Adipose tissue (tissue), 3 donors: ENCODE measurements around the gene TPRN. TPM values are rescaled to one million over a fixed set of nuclear protein-coding genes. Genes with fewer than 3 reads are reported as not detected.
"Not testable (repeated sequence)": the region's sequence is repeated elsewhere in the genome, so short reads cannot be mapped to it uniquely, and the experiment has no call there.

Source experiments
- H3K27ac ChIP-seq: one replicate; pipeline ENCODE4 v1.5.1; 2013; ENCODE audit warnings: low read depth, low read length
- WGBS, 3 donors: extraction: QIAGEN DNeasy Blood & Tissue Kit; methylation state at CpG; one replicate each; pipeline ENCODE4 v1.1.7; 2013; 5-methylcytosine and 5-hydroxymethylcytosine counted together
- polyA plus RNA-seq, 3 donors: library from polyadenylated mRNA; stranded (reverse); fragments of 200-250 nt; gene quantifications; one replicate each; pipeline ENCODE4 v1.2.3, GENCODE V29; 2013
- donor health status: healthy with polysubstance abuse.
- donor health status: Bipolar disorder and iron deficiency.
- donor health status: healthy.

The TPRN gene, protein sequence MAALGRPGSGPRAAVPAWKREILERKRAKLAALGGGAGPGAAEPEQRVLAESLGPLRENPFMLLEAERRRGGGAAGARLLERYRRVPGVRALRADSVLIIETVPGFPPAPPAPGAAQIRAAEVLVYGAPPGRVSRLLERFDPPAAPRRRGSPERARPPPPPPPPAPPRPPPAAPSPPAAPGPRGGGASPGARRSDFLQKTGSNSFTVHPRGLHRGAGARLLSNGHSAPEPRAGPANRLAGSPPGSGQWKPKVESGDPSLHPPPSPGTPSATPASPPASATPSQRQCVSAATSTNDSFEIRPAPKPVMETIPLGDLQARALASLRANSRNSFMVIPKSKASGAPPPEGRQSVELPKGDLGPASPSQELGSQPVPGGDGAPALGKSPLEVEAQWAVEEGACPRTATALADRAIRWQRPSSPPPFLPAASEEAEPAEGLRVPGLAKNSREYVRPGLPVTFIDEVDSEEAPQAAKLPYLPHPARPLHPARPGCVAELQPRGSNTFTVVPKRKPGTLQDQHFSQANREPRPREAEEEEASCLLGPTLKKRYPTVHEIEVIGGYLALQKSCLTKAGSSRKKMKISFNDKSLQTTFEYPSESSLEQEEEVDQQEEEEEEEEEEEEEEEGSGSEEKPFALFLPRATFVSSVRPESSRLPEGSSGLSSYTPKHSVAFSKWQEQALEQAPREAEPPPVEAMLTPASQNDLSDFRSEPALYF
- polyA plus RNA-seq, result 10 to 100 TPM in 1 of 3 donors, 1 to 10 TPM in 2; 4.3 to 67.8 (median 4.5) TPM

DNA sequence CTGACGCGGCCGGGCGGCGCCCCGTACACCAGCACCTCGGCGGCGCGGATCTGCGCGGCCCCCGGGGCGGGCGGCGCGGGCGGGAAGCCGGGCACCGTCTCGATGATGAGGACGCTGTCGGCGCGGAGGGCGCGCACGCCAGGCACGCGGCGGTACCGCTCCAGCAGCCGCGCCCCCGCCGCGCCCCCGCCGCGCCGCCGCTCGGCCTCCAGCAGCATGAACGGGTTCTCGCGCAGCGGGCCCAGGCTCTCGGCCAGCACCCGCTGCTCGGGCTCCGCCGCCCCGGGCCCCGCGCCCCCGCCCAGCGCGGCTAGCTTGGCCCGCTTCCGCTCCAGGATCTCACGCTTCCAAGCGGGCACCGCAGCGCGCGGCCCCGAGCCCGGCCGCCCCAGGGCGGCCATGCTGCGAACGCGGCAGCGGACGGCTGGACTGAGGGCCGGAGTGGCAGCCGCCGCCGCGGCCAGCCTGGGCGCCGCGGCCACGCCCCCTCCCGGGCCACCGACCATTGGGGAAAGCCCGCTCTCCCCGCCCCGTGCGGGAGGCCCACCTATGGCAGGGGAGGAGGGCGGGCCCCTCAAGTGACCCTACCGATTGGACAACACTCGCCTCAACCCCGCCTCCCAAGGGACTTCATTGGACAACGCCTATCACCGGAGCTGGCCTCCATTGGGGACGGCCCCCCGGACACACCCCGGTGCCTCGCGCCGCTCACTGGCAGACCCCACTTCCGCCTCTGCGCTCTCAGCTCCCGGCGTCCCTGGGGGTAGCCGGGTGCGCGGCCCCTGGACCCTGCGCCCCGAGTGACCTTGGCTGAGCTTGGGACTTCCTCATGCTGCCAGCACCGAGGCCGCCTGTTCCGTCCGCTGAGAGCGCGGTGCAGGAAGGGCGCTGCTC is at the start of gene TPRN:
Gene TPRN (minus strand): TSS at position 431 of the 894 bp plus-strand sequence. CDS start 30 bp downstream, at position 401.
- no peak within 1 kb of the TSS for H3K27ac ChIP-seq
- 0 to 1% (median 0%) methylated on average over 68 to 114 of the region's 118 CpGs for WGBS, 3 donors

DNA sequence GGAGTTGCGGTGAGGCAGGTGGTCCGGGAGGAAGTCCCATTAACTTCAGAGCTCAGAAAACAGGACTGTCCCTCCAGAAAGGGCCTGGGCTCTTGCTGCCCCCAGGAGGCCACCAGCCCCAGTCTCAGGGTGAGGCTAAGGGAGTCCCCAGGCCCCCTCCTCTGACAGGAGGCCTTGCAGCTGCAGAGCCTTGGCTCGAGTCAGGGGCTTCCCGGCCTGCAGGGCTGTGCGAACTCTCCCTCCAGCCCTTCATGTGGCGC is 47.3 kb upstream of the TPRN start:
- 83 to 93% (median 88%) methylated on average over 6 of the region's 6 CpGs for WGBS, 3 donors
- H3K27ac ChIP-seq, result no peak overlapping the region

DNA sequence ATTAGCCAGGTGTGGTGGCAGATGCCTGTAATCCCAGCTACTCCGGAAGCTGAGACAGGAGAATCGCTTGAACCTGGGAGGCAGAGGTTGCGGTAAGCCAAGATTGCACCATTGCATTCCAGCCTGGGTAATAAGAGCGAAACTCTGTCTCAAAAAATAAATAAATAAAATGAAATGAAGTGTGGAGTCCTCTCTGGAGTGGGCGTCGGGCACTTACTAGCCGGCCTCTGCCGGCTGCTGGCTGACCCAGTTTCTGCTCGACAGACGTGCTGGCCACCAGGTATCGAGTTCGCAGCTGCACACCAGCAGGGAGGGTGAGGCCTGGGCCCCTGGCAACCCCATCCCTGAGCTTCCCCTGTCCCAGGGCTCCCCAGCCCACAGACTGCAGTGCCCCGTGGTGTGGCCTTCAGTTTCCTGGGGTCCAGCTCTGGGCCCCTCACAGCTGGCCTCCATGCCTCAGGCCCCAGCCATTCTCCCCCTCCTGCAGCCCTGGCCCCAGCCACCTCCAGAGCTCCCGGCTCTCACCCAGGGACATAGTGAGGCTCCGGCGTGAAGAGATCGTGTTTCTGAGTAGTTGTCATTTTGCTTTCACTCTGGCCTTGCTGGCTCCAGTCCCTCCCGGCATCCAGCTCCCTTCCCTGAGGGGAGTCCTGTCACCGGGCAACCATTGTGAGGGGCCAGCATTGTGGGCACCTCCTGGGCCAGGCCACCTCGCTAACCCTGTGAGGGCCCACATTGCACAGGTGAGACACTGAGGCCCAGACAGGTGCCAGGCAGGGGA is 46.8 kb upstream of the TPRN start:
- 75 to 84% (median 77%) methylated on average over 20 of the region's 20 CpGs for WGBS, 3 donors
- H3K27ac ChIP-seq, result no peak overlapping the region

DNA sequence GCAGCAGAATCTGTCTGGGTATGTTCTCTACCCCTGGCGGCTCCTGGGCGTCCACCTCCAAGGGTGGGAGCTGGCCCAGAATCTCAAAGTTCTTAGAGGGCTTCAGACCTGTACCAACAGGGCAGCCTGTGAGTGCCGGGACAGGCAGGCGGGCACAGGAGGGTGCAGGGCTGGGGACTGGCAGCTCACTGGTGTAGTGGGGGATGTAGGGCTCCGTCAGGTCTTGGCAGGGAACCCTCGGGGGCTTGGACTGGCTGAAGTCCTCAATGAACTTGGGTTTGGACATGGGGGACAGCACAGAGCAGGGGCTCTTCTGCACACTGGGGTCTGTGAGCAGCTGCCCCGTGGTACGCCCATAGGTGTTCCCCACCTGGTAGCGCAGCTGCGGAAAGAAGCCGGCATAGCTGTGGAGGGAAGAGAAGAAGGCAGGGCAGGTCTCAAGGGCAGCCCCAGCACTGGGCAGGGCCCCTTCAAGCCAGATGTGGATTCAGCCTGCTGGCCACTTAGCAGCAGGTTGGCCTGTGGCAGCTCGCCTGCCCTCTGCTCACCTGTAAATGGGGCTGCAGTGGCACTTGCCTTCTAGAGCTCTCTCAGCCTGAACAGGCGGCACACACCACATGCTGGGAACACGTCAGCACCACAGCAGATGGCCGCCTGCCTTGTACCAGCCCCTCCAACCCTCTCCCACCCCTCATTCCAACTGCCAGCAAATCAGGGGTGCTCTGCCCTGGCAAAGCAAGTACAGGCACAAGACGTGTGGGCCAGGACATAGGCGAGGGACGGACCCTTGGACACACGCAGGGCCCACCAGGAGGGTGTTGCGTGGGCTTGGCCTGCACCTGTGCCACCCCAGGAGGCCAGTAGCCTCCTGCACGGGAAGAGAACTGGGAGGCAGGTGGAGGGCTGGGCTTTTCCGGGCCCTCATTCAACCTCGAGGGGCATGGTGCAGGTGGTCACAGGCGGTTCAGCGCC is 45.2 kb upstream of the TPRN start:
- WGBS, 3 donors, result 88 to 92% (median 92%) methylated on average over 23 to 25 of the region's 25 CpGs
- H3K27ac ChIP-seq, result no peak overlapping the region

DNA sequence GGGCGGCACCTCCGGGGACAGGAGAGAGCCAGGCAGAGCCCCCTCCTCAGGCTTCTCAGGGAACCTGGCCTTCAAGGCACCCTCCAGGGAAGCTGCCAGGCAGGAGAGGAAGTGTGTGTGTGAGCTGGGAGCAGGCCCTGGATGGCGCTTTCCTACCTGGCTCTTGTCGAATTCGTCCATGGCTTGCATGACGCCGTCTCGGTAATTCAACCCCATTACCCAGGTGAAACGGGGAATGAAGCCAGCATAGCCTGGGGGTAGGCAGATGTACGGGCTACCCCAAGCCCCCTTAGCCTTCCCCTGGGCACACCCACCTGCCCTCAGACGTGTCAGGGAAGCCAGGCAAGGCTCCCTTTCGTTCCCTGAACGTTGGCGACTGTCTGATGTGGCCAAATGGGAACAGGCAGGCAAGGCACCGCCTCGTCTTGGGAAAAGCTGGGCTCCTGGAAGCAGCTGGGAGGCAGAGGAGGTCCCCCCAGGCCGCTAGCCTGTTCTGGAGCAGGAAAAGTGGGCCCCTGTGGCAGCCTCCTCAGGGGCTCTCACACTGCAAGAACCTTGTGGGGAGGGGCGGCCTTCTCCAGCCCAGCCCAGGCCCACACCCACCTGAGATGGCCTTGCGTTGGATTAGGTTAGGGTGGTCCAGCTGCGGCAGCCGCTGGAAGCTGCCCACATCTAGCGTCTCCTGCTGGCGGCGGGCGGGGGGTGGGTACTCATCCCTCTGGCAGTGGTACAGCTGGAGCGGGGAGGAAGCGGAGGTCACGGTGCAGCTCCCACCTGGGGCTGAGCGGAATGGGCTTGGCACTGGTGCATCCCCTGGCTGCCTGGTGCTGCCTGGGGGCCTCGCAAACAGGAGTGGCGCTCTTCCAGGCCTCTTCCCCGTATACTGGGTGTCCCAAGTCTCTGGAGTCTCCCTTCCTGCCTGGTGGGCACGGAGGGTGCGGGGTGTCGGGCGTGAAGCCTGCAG is 44.2 kb upstream of the TPRN start:
- H3K27ac ChIP-seq, result no peak overlapping the region
- WGBS, 3 donors, result 66 to 68% (median 67%) methylated on average over 33 to 36 of the region's 36 CpGs

DNA sequence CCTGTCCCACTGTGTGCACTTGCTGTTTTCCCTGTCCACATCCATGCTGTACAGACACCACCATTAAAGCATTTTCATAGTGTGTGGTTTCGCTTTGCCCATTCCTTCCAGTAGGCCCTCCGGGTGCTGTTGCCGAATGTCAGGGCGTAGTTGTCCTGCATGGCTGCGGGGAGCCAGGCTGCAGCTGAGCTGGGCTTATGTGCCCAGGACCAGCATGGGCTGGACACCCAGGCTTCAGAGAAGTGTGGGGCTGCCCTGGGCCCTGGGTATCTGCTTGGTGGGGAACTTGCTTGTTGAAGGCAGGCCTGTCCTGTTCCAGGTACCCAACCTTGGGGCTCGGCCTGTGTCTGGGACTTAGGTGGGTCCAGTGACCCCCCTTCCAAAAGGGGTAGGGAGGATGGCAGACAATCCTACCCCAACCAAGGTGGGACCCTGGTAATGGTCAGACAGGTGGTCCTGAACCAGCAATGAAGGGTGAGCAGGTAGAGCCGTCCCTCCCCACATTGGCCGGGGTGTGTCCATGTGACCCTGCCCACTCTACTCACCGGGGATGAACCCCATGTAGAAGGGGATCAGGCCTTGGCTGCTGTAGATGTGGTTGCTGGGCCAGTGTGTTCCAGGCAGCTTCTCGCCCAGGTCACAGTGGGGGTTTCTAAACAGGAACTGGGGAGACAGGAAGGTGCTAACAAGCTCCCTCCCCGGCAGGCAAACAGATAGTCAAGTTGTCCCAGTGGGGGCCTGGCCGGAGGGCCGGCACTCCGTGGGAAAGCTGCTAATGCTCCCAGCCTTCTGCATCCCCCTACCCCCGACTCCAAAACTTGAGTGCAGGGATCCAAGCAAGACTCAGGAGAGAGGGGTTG is 43.3 kb upstream of the TPRN start:
- 56 to 71% (median 68%) methylated on average over 15 of the region's 15 CpGs for WGBS, 3 donors
- H3K27ac ChIP-seq, result no peak overlapping the region

DNA sequence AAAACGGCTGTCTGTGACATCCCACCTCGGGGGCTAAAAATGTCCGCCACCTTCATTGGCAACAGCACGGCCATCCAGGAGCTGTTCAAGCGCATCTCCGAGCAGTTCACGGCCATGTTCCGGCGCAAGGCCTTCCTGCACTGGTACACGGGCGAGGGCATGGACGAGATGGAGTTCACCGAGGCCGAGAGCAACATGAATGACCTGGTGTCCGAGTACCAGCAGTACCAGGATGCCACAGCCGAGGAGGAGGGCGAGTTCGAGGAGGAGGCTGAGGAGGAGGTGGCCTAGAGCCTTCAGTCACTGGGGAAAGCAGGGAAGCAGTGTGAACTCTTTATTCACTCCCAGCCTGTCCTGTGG is 42.7 kb upstream of the TPRN start:
- WGBS, 3 donors, result 66 to 94% (median 91%) methylated on average over 15 to 18 of the region's 18 CpGs
- H3K27ac ChIP-seq, result not testable (repeated sequence)

DNA sequence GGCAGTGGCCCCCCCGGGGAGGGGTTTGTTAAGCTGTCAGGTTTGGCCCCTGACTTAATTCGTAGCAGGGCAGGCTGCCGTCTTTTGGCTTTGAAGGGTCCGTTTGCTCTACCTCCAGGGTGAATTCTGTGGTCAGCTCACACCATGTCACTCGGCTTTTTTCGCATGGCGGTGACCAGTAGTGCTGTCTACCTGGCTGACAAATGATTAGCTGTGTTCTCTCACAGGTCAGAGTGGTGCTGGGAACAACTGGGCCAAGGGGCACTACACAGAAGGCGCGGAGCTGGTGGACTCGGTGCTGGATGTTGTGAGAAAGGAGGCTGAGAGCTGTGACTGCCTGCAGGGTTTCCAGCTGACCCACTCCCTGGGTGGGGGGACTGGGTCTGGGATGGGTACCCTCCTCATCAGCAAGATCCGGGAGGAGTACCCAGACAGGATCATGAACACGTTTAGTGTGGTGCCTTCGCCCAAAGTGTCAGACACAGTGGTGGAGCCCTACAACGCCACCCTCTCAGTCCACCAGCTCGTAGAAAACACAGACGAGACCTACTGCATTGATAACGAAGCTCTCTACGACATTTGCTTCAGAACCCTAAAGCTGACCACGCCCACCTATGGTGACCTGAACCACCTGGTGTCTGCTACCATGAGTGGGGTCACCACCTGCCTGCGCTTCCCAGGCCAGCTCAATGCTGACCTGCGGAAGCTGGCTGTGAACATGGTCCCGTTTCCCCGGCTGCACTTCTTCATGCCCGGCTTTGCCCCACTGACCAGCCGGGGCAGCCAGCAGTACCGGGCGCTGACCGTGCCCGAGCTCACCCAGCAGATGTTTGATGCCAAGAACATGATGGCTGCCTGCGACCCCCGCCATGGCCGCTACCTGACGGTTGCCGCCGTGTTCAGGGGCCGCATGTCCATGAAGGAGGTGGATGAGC is 42.0 kb upstream of the TPRN start:
- peak overlapping the region; percentile 52 for H3K27ac ChIP-seq
- WGBS, 3 donors, result 43 to 83% (median 73%) methylated on average over 36 of the region's 36 CpGs

DNA sequence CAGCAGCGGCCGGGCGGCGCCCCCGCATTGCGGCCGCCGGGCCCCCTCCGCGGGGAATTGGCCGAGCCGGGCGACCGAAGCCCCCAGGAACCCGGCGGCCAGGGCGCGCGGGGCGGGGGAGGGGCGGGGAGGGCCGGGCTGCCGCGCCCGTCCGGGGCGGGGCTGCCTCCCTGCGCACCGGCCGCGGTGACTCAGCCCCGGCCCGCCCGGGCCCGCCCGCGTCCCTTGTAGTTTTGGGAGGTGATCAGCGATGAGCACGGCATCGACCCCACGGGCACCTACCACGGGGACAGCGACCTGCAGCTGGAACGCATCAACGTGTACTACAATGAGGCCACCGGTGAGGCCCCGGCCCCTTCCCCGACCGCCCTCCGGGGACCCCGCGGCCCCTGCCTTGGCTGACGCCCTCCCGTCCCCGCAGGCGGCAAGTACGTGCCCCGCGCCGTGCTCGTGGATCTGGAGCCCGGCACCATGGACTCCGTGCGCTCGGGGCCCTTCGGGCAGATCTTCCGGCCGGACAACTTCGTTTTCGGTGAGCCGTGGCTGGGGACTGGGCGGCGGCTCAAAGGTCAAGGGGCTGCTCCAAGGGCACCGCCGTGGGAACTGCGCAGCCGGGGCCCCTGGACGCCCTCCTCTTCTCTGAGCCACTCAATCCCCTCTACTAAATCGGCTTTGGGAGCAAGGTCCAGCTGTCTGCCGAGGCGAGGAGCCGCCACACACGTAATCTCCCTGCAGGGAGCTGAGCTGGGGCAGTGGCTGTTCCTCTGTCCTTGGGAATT is 41.1 kb upstream of the TPRN start:
- 1 to 2% (median 2%) methylated on average over 47 to 81 of the region's 83 CpGs for WGBS, 3 donors

DNA sequence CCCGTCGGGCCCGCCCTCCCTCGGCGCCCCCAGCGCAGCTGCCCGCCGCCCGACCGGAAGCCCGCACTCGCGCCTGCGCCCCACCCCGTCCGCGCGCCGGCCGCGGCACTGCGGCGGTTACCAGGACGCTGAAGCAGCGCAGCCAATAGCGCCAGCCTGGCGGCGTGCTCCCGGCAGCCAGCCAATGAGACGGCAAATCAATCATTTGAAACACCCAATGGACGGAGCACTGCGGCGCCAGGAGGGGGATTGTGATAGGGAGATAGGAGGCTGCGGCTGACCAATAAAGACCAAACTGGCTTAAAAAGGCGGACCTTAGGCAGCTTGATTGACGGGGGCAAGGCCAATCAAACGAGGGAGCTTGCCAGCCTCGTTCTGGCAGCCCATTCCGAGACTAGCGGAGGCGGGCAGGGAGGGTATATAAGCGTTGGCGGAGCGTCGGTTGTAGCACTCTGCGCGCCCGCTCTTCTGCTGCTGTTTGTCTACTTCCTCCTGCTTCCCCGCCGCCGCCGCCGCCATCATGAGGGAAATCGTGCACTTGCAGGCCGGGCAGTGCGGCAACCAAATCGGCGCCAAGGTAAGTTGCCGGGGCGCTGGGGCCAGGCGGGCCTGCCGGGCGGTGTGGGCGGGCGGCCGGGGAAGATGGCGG is 40.4 kb upstream of the TPRN start, which contains the start of gene TUBB4B:
Gene TUBB4B (plus strand): TSS at position 447 of the 649 bp plus-strand sequence. CDS start 74 bp downstream, at position 521.
- H3K27ac ChIP-seq, result peak within 1 kb of the TSS; percentile 52
- WGBS, 3 donors, result 0 to 1% (median 1%) methylated on average over 54 to 67 of the region's 67 CpGs

More for the DNA sequence above, 41.1 kb upstream of the TPRN start:
- H3K27ac ChIP-seq, result peak overlapping the region; percentile 52

DNA sequence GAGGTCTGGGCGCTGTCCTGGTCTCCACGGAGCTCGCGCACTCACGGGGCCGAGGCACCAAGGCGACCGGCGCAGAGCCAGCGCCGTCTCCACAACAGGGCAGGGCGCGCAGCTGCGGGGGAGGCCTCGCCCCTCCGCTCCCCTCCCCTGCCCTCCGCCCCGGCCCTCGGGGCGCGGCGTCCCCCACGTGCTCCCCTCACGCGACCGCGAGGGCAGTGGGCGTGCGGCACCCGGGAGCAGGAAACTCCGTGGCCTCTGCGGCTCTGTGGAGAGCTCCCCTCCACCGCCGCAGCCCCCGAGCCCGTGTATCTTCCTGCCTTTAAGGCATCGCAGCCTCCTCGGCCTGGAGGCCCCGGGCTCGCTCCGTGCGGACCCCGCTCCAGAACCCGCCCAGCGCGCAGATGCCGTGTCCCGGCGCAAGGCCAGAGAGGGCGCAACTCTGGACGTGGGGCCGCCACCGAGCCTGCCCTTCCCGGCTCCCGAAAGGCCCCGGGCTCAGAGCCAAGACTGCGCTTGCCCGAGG is 39.8 kb upstream of the TPRN start:
- H3K27ac ChIP-seq, result peak overlapping the region; percentile 5
- WGBS, 3 donors, result 0 to 1% (median 0%) methylated on average over 53 to 58 of the region's 58 CpGs

DNA sequence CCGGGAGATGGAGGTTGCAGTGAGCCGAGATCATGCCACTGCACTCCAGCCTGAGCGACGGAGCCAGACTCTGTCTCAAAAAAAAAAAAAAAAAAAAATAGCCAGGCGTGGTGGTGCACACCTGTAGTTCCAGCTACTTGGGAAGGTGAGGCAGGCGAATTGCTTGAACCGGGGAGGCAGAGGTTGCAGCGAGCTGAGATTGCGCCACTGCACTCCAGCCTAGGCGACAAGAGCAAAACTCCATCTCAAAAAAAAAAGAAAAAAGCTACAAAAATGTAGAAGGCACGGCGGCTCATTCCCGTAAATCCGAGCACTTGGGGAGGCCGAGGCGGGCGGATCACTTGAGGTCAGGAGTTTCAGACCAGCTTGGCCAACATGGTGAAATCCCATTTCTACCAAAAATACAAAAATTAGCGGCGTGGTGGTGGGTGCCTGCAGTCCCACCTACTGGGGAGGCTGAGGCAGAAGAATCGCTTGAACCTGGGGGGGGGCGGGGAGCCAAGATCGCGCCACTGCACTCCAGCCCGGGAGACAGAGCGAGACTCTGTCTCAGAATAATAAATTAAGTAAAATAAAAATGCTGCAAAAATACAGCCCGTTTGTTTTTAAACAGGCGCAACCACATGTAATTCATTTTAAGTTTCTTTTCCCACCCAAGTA is 39.1 kb upstream of the TPRN start:
- WGBS, 3 donors, result 42 to 52% (median 48%) methylated on average over 23 to 27 of the region's 27 CpGs

More for the DNA sequence above, 39.1 kb upstream of the TPRN start:
- H3K27ac ChIP-seq, result not testable (repeated sequence)
